GM12878 (cell line): ENCODE results near the gene ARPC1A. TPM values are rescaled to one million over a fixed set of nuclear protein-coding genes. Genes with fewer than 3 reads are reported as not detected.

Source experiments
- ATAC-seq: fragments of 200-7000 bp; cut with Tn5 transposase; 3 replicates; pipeline ENCODE4 v1.9.1; 2020; ENCODE audit warnings: mild to moderate bottlenecking, moderate library complexity
- BruUV-seq: library from RNA; stranded (reverse); fragments of 400-500 nt; replicated peaks from 2 replicates; lab custom pipeline; 2021; lab: Mats Ljungman, UMichigan
- CTCF ChIA-PET: fragments of 300-600 bp; sonication (Branson Sonifier 250); formaldehyde crosslinking; extraction: SDS; loops from one replicate; lab custom pipeline; 2021; ENCODE audit warnings: inconsistent platforms; lab: Yijun Ruan, JAX
- POLR2A ChIA-PET: fragments of 350-600 bp; formaldehyde crosslinking; extraction: SDS; loops from one replicate; lab custom pipeline; 2021; ENCODE audit warnings: inconsistent platforms; lab: Charles Lee
- RAD21 ChIA-PET: fragments of 300-600 bp; sonication (Branson Sonifier 250); formaldehyde crosslinking; loops from one replicate; lab custom pipeline; 2023; ENCODE audit warnings: antibody characterized with exemption; ENCODE audit not compliant: unreplicated experiment; lab: Charles Lee
- SMC1A ChIA-PET: fragments of 300-600 bp; sonication (Branson Sonifier 250); formaldehyde crosslinking; loops from one replicate; lab custom pipeline; 2023; ENCODE audit not compliant: unreplicated experiment, uncharacterized antibody; lab: Charles Lee
- DNase-seq: peaks from one replicate; pipeline ENCODE4 v3.0.0-alpha.2; 2011; ENCODE audit warnings: low read depth, low spot score
- FAIRE-seq: peaks from 3 replicates; lab custom pipeline; 2011; peaks lifted over from hg19 to GRCh38; lab: Jason Lieb, UNC
- H2AFZ ChIP-seq: 2 replicates; pipeline ENCODE4 v1.6.0; 2011; ENCODE audit warnings: low read depth, low read length, control low read depth; ENCODE audit not compliant: control insufficient read depth
- H3K27ac ChIP-seq: 2 replicates; pipeline ENCODE4 v1.5.1; 2011; ENCODE audit warnings: control low read depth; ENCODE audit not compliant: control insufficient read depth, insufficient read depth
- H3K27me3 ChIP-seq, 2 experiments: replicated peaks in 1 of 2; 2 replicates each; pipeline versions ENCODE4 v1.6.0 to v1.6.1; 2011; ENCODE audit warnings: low read length in 1 of 2; ENCODE audit not compliant: control insufficient read depth in 2 of 2, insufficient read depth in 2 of 2
- H3K36me3 ChIP-seq, 2 experiments: 2 replicates each; pipeline ENCODE4 v1.5.1; 2011; ENCODE audit warnings: low read length in 1 of 2; ENCODE audit not compliant: control insufficient read depth in 2 of 2, insufficient read depth in 2 of 2
- H3K4me1 ChIP-seq: 2 replicates; pipeline ENCODE4 v1.6.1; 2011; ENCODE audit warnings: mild to moderate bottlenecking, low read length, moderate library complexity, mixed read lengths; ENCODE audit not compliant: control insufficient read depth, insufficient read depth
- H3K4me2 ChIP-seq: 2 replicates; pipeline ENCODE4 v1.6.0; 2011; ENCODE audit warnings: control low read depth; ENCODE audit not compliant: control insufficient read depth, insufficient read depth
- H3K4me3 ChIP-seq: fragments of 200-600 bp; sonication (generic); 2 replicates; pipeline ENCODE4 v1.5.1; 2016
- H3K79me2 ChIP-seq: 2 replicates; pipeline ENCODE4 v1.6.0; 2011; ENCODE audit warnings: low read length; ENCODE audit not compliant: control insufficient read depth, insufficient read depth
- H3K9ac ChIP-seq: 2 replicates; pipeline ENCODE4 v1.8.0; 2011; ENCODE audit warnings: low read length, control low read depth, mixed read lengths; ENCODE audit not compliant: control insufficient read depth, insufficient read depth
- H3K9me3 ChIP-seq: replicated peaks from 3 replicates; pipeline ENCODE4 v1.5.1; 2011; ENCODE audit warnings: mild to moderate bottlenecking, low read length; ENCODE audit not compliant: control insufficient read depth, insufficient read depth
- H4K20me1 ChIP-seq: 2 replicates; pipeline ENCODE4 v1.6.0; 2011; ENCODE audit not compliant: control insufficient read depth, insufficient read depth
- BACH1 ChIP-seq: fragments of 450-650 bp; IDR thresholded peaks from 2 replicates; pipeline ENCODE4 v1.6.1; 2017; ENCODE audit warnings: mild to moderate bottlenecking, borderline replicate concordance
- BHLHE40 ChIP-seq, 2 experiments: fragments of 450-650 bp in 1 of 2; IDR thresholded peaks; 2 replicates each; pipeline ENCODE4 v1.6.1; 2011 to 2017; ENCODE audit warnings: low read depth in 2 of 2, borderline replicate concordance in 1 of 2, improper control_type of control experiment in 1 of 2, low read length in 1 of 2, mild to moderate bottlenecking in 1 of 2
- CBX5 ChIP-seq: sonication (generic); IDR thresholded peaks from 2 replicates; pipeline ENCODE4 v1.6.1; 2016; ENCODE audit warnings: low read depth, moderate library complexity, mild to moderate bottlenecking, inconsistent platforms
- FOXM1 ChIP-seq: IDR thresholded peaks from 2 replicates; pipeline ENCODE4 v1.6.1; 2012; ENCODE audit warnings: low read depth, mild to moderate bottlenecking, inconsistent platforms, low read length, moderate library complexity
- MTA3 ChIP-seq: IDR thresholded peaks from 2 replicates; pipeline ENCODE4 v1.6.1; 2012; ENCODE audit warnings: low read length, inconsistent platforms, borderline replicate concordance
- NR2C1 ChIP-seq: fragments of 450-650 bp; IDR thresholded peaks from 2 replicates; pipeline ENCODE4 v1.6.1; 2017; ENCODE audit warnings: antibody characterized with exemption, mild to moderate bottlenecking, moderate library complexity
- POLR2A ChIP-seq: IDR thresholded peaks from 2 replicates; pipeline ENCODE4 v1.6.1; 2011; ENCODE audit warnings: low read depth, mild to moderate bottlenecking, low read length
- POLR2AphosphoS5 ChIP-seq: IDR thresholded peaks from 2 replicates; pipeline ENCODE4 v1.6.1; 2011; ENCODE audit warnings: mild to moderate bottlenecking, low read length, inconsistent platforms
- SP1 ChIP-seq: IDR thresholded peaks from one replicate; pipeline ENCODE4 v1.6.1; 2011; ENCODE audit warnings: low read depth, low read length
- SREBF1 ChIP-seq: IDR thresholded peaks from 2 replicates; pipeline ENCODE4 v1.6.1; 2012; ENCODE audit warnings: mild to moderate bottlenecking, low read length
- WGBS: methylation state at CpG from one replicate; pipeline ENCODE4 v1.1.6; 2016; ENCODE audit warnings: low lambda C conversion rate; ENCODE audit not compliant: insufficient replicate concordance, insufficient coverage; ENCODE audit errors: missing lambda C conversion rate; 5-methylcytosine and 5-hydroxymethylcytosine counted together
- in situ Hi-C: fragments of 300-500 bp; cut with MboI; formaldehyde crosslinking; loops from 9 replicates; pipeline ENCODE4 v1.14.3; 2018; ENCODE audit warnings: mixed read lengths
- intact Hi-C: fragments of 100-400 bp; cut with micrococcal nuclease; formaldehyde crosslinking; loops from one replicate; pipeline ENCODE4 v1.14.2; 2022; ENCODE audit not compliant: unreplicated experiment
- polyA plus RNA-seq, 11 experiments: library from polyadenylated mRNA; depleted of rRNA in 4 of 11; unstranded in 6 of 11; stranded (reverse) in 5 of 11; fragments of >200 nt; fragmentation: Nextera tagmentation in 4 of 11; fragmentation: Illumina TruSeq in 1 of 11; extraction: Ambion mirVana in 4 of 11; extraction: Trizol in 1 of 11; gene quantifications; 1 replicate in 1 of 11; 2 replicates in 10 of 11; pipeline versions ENCODE4 v1.2.1 to v1.2.3, GENCODE V29; 2011 to 2016; ENCODE audit warnings: inconsistent platforms in 2 of 11, missing spikeins in 2 of 11, low read depth in 1 of 11
- total RNA-seq, 4 experiments: library from RNA; depleted of rRNA in 3 of 4; stranded (reverse); fragments of >200 nt in 3 of 4; fragmentation: Illumina TruSeq in 1 of 4; extraction: Trizol in 1 of 4; gene quantifications; 2 replicates each; pipeline versions ENCODE4 v1.2.1 to v1.2.3, GENCODE V29; 2013 to 2021
- TF ChIP-seq, protein P1 (sequence below): IDR thresholded peaks from 2 replicates; pipeline ENCODE4 v1.6.1; 2012; ENCODE audit warnings: mild to moderate bottlenecking, low read depth, low read length
- TF ChIP-seq, protein P2 (sequence below): IDR thresholded peaks from 2 replicates; pipeline ENCODE4 v1.6.1; 2012; ENCODE audit warnings: low read depth, low read length, improper control_type of control experiment

Gene ARPC1A
- total and polyA plus RNA-seq, 10 of the 15 experiments (the other 5 are each of a cell fraction or from before 2014, with no cell fraction given) = 42.3 to 152 (median 72.1) TPM

DNA sequence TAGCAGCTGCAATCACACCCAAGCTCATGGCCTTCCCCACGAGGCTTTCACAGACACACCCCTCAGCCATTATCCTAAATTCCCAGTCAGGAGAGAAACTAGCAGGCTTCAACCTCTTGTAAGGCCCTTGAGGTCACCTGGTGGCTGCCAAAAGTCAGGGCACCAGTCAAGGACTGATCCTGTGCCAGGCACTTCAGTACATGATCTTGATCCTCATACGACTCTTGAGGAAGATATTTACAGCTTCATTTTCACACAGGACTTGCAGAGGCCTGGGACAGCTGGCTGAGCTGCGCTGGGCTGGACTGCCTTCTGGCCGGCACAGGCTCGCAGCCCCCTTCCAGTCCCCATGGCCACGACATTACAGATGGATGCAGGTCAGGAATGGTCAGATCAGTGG, 73.9 kb downstream of the ARPC1A start:
- H2AFZ ChIP-seq = no peak overlapping the region
- no peak; the same call in 2 of the 3 replicates for ATAC-seq
- no peak overlapping the region for H3K9ac ChIP-seq
- H3K27me3 ChIP-seq = no peaks in the 10 kb centered on the region
- no TSS peak for BruUV-seq
- POLR2A ChIA-PET = interaction anchor here (0.6 to 1.9 kb wide), 2 partner anchors 8 to 71 kb away, joined by 3 to 5 read pairs; no protein-coding TSS in a partner anchor
- TF ChIP-seq MTA3 (peak; percentile 57; the same call in 1 of the 2 replicates), FOXM1 (0 out of 2 replicates have a peak, but pooled peaks have one; percentile 19), POLR2A (peak; percentile 14; the same call in 1 of the 2 replicates), BACH1 (no peak), POLR2AphosphoS5 (peak; percentile 23; the same call in 1 of the 2 replicates)
- no peak for DNase-seq
- FAIRE-seq = no peak
- SMC1A ChIA-PET = interaction anchor here (0.7 kb wide), 1 partner anchor 8 kb away, joined by 3 read pairs; no protein-coding TSS in a partner anchor
- no peak overlapping the region for H3K4me3 ChIP-seq
- CTCF ChIA-PET = interaction anchor here (1.2 to 2.8 kb wide), 2 partner anchors 34 to 86 kb away, joined by 3 to 9 read pairs; no protein-coding TSS in a partner anchor
- peaks cover 40 to 45% of the 10 kb centered on the region in 2 experiments for H3K36me3 ChIP-seq
- intact Hi-C loops = no loop called here
- in situ Hi-C loops = no loop called here
- no peaks in the 10 kb centered on the region for H4K20me1 ChIP-seq
- no peak overlapping the region for H3K27ac ChIP-seq
- no peaks in the 10 kb centered on the region; the same call in 1 of the 2 replicates for H3K79me2 ChIP-seq
- H3K9me3 ChIP-seq = no peaks in the 10 kb centered on the region
- whole genome bisulfite sequencing = 65% methylated on average over 6 of the region's 6 CpGs
- H3K4me2 ChIP-seq = no peak overlapping the region
- H3K4me1 ChIP-seq = no peaks in the 10 kb centered on the region
- RAD21 ChIA-PET = no interaction called here

DNA sequence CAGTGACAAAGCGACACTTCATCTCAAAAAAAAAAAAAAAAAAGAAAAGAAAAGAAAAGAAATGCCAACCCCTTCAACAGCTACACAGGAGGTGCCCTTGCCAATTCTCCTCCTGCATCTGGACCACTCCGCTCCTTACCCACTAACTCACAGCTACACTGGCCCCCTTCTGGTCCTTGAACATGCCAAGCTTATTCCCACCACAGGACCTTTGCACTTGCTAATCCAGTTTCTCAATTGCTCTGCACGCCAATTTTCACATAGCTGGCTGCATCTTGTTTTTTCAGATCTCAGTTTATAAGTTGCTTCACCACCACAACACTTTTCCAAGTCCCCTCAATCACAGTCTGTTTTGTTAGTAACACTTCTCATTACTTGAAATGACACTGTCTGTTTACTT, 77.2 kb downstream of the ARPC1A start:
- Histone ChIP-seq H3K4me3 (no peak overlapping the region), H3K4me1 (peaks cover 7% of the 10 kb centered on the region), H4K20me1 (no peaks in the 10 kb centered on the region), H3K4me2 (no peak overlapping the region), H3K27ac (no peak overlapping the region), H3K79me2 (peaks cover 27% of the 10 kb centered on the region), H2AFZ (no peak overlapping the region), H3K9ac (no peak overlapping the region), H3K36me3 (peaks cover 25 to 32% of the 10 kb centered on the region in 2 experiments), H3K27me3 (no peaks in the 10 kb centered on the region), H3K9me3 (no peaks in the 10 kb centered on the region)
- 97% methylated on average over 2 of the region's 3 CpGs for WGBS
- ATAC-seq = no peak
- SMC1A ChIA-PET = interaction anchor here (0.5 kb wide), 1 partner anchor 15 kb away, joined by 3 read pairs; no protein-coding TSS in a partner anchor
- CTCF ChIA-PET = interaction anchor here (0.6 kb wide), 1 partner anchor 149 kb away, joined by 4 read pairs; the partner anchor contains the start of gene FAM200A
- in situ Hi-C loops = no loop called here
- FAIRE-seq = no peak
- intact Hi-C loops = no loop called here
- POLR2A ChIA-PET = interaction anchor here (0.6 to 1.2 kb wide), 4 partner anchors 10 to 17 kb away, joined by 3 to 7 read pairs (median 4); no protein-coding TSS in a partner anchor
- RAD21 ChIA-PET = interaction anchor here (0.6 kb wide), 1 partner anchor 157 kb away, joined by 4 read pairs; no protein-coding TSS in a partner anchor
- no TSS peak for BruUV-seq
- DNase-seq = no peak
- TF ChIP-seq, protein P1, sequence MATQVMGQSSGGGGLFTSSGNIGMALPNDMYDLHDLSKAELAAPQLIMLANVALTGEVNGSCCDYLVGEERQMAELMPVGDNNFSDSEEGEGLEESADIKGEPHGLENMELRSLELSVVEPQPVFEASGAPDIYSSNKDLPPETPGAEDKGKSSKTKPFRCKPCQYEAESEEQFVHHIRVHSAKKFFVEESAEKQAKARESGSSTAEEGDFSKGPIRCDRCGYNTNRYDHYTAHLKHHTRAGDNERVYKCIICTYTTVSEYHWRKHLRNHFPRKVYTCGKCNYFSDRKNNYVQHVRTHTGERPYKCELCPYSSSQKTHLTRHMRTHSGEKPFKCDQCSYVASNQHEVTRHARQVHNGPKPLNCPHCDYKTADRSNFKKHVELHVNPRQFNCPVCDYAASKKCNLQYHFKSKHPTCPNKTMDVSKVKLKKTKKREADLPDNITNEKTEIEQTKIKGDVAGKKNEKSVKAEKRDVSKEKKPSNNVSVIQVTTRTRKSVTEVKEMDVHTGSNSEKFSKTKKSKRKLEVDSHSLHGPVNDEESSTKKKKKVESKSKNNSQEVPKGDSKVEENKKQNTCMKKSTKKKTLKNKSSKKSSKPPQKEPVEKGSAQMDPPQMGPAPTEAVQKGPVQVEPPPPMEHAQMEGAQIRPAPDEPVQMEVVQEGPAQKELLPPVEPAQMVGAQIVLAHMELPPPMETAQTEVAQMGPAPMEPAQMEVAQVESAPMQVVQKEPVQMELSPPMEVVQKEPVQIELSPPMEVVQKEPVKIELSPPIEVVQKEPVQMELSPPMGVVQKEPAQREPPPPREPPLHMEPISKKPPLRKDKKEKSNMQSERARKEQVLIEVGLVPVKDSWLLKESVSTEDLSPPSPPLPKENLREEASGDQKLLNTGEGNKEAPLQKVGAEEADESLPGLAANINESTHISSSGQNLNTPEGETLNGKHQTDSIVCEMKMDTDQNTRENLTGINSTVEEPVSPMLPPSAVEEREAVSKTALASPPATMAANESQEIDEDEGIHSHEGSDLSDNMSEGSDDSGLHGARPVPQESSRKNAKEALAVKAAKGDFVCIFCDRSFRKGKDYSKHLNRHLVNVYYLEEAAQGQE = no peak
- TF ChIP-seq CBX5 (no peak), NR2C1 (no peak), BHLHE40 (IDR thresholded peaks at IDR 0.05; ENCODE audit: borderline replicate concordance in 1 of 2, low read depth in 2 of 2, low read length in 1 of 2) (no peak), SREBF1 (no peak), SP1 (no peak)
- TF ChIP-seq, protein P2, sequence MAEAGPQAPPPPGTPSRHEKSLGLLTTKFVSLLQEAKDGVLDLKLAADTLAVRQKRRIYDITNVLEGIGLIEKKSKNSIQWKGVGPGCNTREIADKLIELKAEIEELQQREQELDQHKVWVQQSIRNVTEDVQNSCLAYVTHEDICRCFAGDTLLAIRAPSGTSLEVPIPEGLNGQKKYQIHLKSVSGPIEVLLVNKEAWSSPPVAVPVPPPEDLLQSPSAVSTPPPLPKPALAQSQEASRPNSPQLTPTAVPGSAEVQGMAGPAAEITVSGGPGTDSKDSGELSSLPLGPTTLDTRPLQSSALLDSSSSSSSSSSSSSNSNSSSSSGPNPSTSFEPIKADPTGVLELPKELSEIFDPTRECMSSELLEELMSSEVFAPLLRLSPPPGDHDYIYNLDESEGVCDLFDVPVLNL = no peak
